H9 (cell line): ENCODE results near the gene GALNT7. TPM values are rescaled to one million over a fixed set of nuclear protein-coding genes. Genes with fewer than 3 reads are reported as not detected.

Experiments
- DNase-seq: peaks from one replicate; pipeline ENCODE4 v3.0.0-alpha.2; 2017
- H2AFZ ChIP-seq: one replicate; pipeline ENCODE4 v1.6.1; 2013; ENCODE audit warnings: mild to moderate bottlenecking, low read length, control low read depth, moderate library complexity
- H2AK5ac ChIP-seq: 2 replicates; pipeline ENCODE4 v1.6.1; 2013; ENCODE audit warnings: low read length, control low read depth, mixed read lengths; ENCODE audit not compliant: insufficient read length
- H2BK120ac ChIP-seq: one replicate; pipeline ENCODE4 v1.6.1; 2013; ENCODE audit warnings: low read depth, mild to moderate bottlenecking, low read length, control low read depth, inconsistent platforms; ENCODE audit not compliant: poor library complexity, severe bottlenecking
- H2BK12ac ChIP-seq: 2 replicates; pipeline ENCODE4 v1.6.1; 2013; ENCODE audit warnings: low read length, control low read depth, mixed read lengths, low read depth; ENCODE audit not compliant: insufficient read length
- H2BK15ac ChIP-seq: 2 replicates; pipeline ENCODE4 v1.6.1; 2013; ENCODE audit warnings: low read depth, low read length, control low read depth
- H2BK20ac ChIP-seq: one replicate; pipeline ENCODE4 v1.6.1; 2013; ENCODE audit warnings: low read depth, mild to moderate bottlenecking, low read length, control low read depth, inconsistent platforms; ENCODE audit not compliant: poor library complexity, severe bottlenecking
- H2BK5ac ChIP-seq: 2 replicates; pipeline ENCODE4 v1.6.1; 2013; ENCODE audit warnings: low read length, control low read depth, mixed read lengths; ENCODE audit not compliant: insufficient read length
- H3K14ac ChIP-seq: 2 replicates; pipeline ENCODE4 v1.6.1; 2013; ENCODE audit warnings: low read length, control low read depth; ENCODE audit not compliant: insufficient read depth
- H3K18ac ChIP-seq: 2 replicates; pipeline ENCODE4 v1.6.1; 2013; ENCODE audit warnings: low read depth, mild to moderate bottlenecking, mixed read lengths, low read length, control low read depth; ENCODE audit not compliant: insufficient read length
- H3K23ac ChIP-seq: 2 replicates; pipeline ENCODE4 v1.6.1; 2013; ENCODE audit warnings: low read length, control low read depth, mixed read lengths, low read depth; ENCODE audit not compliant: insufficient read length
- H3K23me2 ChIP-seq: 2 replicates; pipeline ENCODE4 v1.6.1; 2013; ENCODE audit warnings: low read depth, mild to moderate bottlenecking, mixed read lengths, low read length, control low read depth; ENCODE audit not compliant: insufficient read length, poor library complexity, severe bottlenecking
- H3K27ac ChIP-seq: 2 replicates; pipeline ENCODE4 v1.5.1; 2013; ENCODE audit warnings: low read length, control low read depth, mixed read lengths, low read depth; ENCODE audit not compliant: insufficient read length
- H3K27me3 ChIP-seq: 2 replicates; pipeline ENCODE4 v1.6.1; 2013; ENCODE audit warnings: low read length, control low read depth, inconsistent platforms; ENCODE audit not compliant: insufficient read depth
- H3K4ac ChIP-seq: 2 replicates; pipeline ENCODE4 v1.6.1; 2013; ENCODE audit warnings: low read depth, mild to moderate bottlenecking, control low read depth, inconsistent platforms, low read length, moderate library complexity
- H3K4me1 ChIP-seq: 2 replicates; pipeline ENCODE4 v1.6.1; 2013; ENCODE audit warnings: low read length, control low read depth, inconsistent platforms; ENCODE audit not compliant: insufficient read depth
- H3K4me2 ChIP-seq: 2 replicates; pipeline ENCODE4 v1.6.1; 2013; ENCODE audit warnings: low read length, control low read depth, mixed read lengths; ENCODE audit not compliant: insufficient read length, insufficient read depth
- H3K56ac ChIP-seq: 2 replicates; pipeline ENCODE4 v1.6.1; 2013; ENCODE audit warnings: low read depth, mild to moderate bottlenecking, mixed read lengths, low read length, control low read depth; ENCODE audit not compliant: insufficient read length
- H3K79me1 ChIP-seq: 2 replicates; pipeline ENCODE4 v1.6.1; 2013; ENCODE audit warnings: low read depth, mild to moderate bottlenecking, moderate library complexity, low read length, control low read depth, inconsistent platforms; ENCODE audit not compliant: insufficient read depth, poor library complexity, severe bottlenecking
- H3K79me2 ChIP-seq: 2 replicates; pipeline ENCODE4 v1.6.1; 2013; ENCODE audit warnings: low read length, control low read depth, inconsistent platforms; ENCODE audit not compliant: insufficient read depth
- H3K9ac ChIP-seq: 2 replicates; pipeline ENCODE4 v1.6.1; 2013; ENCODE audit warnings: low read length, control low read depth, mixed read lengths; ENCODE audit not compliant: insufficient read length; ENCODE audit errors: extremely low read depth
- H3K9me3 ChIP-seq: one replicate; pipeline ENCODE4 v1.6.1; 2013; ENCODE audit warnings: low read depth, low read length, inconsistent platforms; ENCODE audit not compliant: control insufficient read depth
- H3T11ph ChIP-seq: one replicate; pipeline ENCODE4 v1.6.1; 2013; ENCODE audit warnings: mild to moderate bottlenecking, low read length, control low read depth, inconsistent platforms
- H4K20me1 ChIP-seq: one replicate; pipeline ENCODE4 v1.6.1; 2013; ENCODE audit not compliant: control insufficient read depth, insufficient read length, insufficient read depth
- H4K5ac ChIP-seq: 2 replicates; pipeline ENCODE4 v1.6.1; 2013; ENCODE audit warnings: low read depth, mild to moderate bottlenecking, mixed read lengths, low read length, control low read depth; ENCODE audit not compliant: insufficient read length
- H4K8ac ChIP-seq: replicated peaks from 2 replicates; pipeline ENCODE4 v1.6.1; 2013; ENCODE audit warnings: low read length, control low read depth, mixed read lengths, low read depth; ENCODE audit not compliant: insufficient read length
- H4K91ac ChIP-seq: 2 replicates; pipeline ENCODE4 v1.6.1; 2013; ENCODE audit warnings: low read depth, mild to moderate bottlenecking, moderate library complexity, mixed read lengths, low read length, control low read depth; ENCODE audit not compliant: insufficient read length
- H3K27ac Mint-ChIP-seq, 3 experiments: 2 replicates in 2 of 3; 3 replicates in 1 of 3; pipeline ENCODE4 v1.8.0; 2020 to 2021; ENCODE audit warnings: mixed read lengths in 3 of 3, mild to moderate bottlenecking in 1 of 3, moderate library complexity in 1 of 3
- H3K27me3 Mint-ChIP-seq: 2 replicates; pipeline ENCODE4 v1.8.0; 2021; ENCODE audit warnings: low read depth, mild to moderate bottlenecking, moderate library complexity, mixed read lengths
- H3K36me3 Mint-ChIP-seq, 3 experiments: 2 replicates in 2 of 3; 3 replicates in 1 of 3; pipeline ENCODE4 v1.8.0; 2020 to 2021; ENCODE audit warnings: low read depth in 3 of 3, mixed read lengths in 3 of 3; ENCODE audit not compliant: insufficient read depth in 1 of 3
- H3K4me1 Mint-ChIP-seq, 2 experiments: 2 replicates each; pipeline ENCODE4 v1.8.0; 2020; ENCODE audit warnings: mixed read lengths in 2 of 2
- H3K4me3 Mint-ChIP-seq, 2 experiments: 2 replicates in 1 of 2; 3 replicates in 1 of 2; pipeline ENCODE4 v1.8.0; 2020 to 2021; ENCODE audit warnings: mild to moderate bottlenecking in 2 of 2, mixed read lengths in 2 of 2, moderate library complexity in 1 of 2
- H3K9me3 Mint-ChIP-seq, 2 experiments: 2 replicates in 1 of 2; 3 replicates in 1 of 2; pipeline ENCODE4 v1.8.0; 2020; ENCODE audit warnings: mild to moderate bottlenecking in 2 of 2, mixed read lengths in 2 of 2, moderate library complexity in 1 of 2
- CTCF ChIP-seq: fragments of 200-600 bp; sonication (generic); conservative IDR thresholded peaks from 3 replicates; pipeline ENCODE4 v1.8.0; 2021; ENCODE audit warnings: antibody characterized with exemption, mild to moderate bottlenecking
- WGBS: extraction: QIAGEN DNeasy Blood & Tissue Kit; methylation state at CpG from one replicate; pipeline ENCODE4 v1.1.7; 2013; ENCODE audit warnings: missing lambda C conversion rate, low lambda C conversion rate, mixed read lengths; ENCODE audit not compliant: insufficient read length; ENCODE audit errors: extremely low coverage; 5-methylcytosine and 5-hydroxymethylcytosine counted together
- total RNA-seq: library from RNA; stranded (reverse); gene quantifications from 2 replicates; pipeline ENCODE4 v1.2.1, GENCODE V29; 2021

The GALNT7 gene
- total RNA-seq, 1 experiment from 2014 or later = 57.3 TPM

- Mint-ChIP-seq H3K27me3 (no peaks in the 10 kb centered on the region), H3K4me1 (peaks cover 40 to 51% of the 10 kb centered on the region in 2 experiments), H3K4me3 (no peak overlapping the region), H3K9me3 (peaks cover 7 to 11% of the 10 kb centered on the region in 2 experiments; a peak in 3 of 5 replicates), H3K36me3 (peaks cover 17 to 33% (median 26%) of the 10 kb centered on the region in 3 experiments), H3K27ac (no peak overlapping the region; a peak in 1 of 7 replicates)
- H4K8ac ChIP-seq = no peak overlapping the region
- H3K18ac ChIP-seq = no peak overlapping the region
- no peak for TF ChIP-seq CTCF
- H2BK12ac ChIP-seq = no peak overlapping the region
- H4K91ac ChIP-seq = no peak overlapping the region
- H3K27me3 ChIP-seq = no peaks in the 10 kb centered on the region
- H4K5ac ChIP-seq = no peak overlapping the region
- H3K23me2 ChIP-seq = no peaks in the 10 kb centered on the region
- H3K79me1 ChIP-seq = peaks cover 5% of the 10 kb centered on the region
- H3K4me2 ChIP-seq = no peak overlapping the region
- no peak overlapping the region for H2BK5ac ChIP-seq
- no peak overlapping the region for H3K9ac ChIP-seq
- H2BK15ac ChIP-seq = no peak overlapping the region
- H3K23ac ChIP-seq = no peak overlapping the region
- no CpG with 5 or more reads among the region's 2 CpGs for WGBS
- H2BK120ac ChIP-seq = no peak overlapping the region
- H3K14ac ChIP-seq = peak overlapping the region; percentile 20; the same call in 1 of the 2 replicates
- H3K79me2 ChIP-seq = peaks cover 14% of the 10 kb centered on the region; the same call in 1 of the 2 replicates
- no peak overlapping the region for H3K56ac ChIP-seq
- peaks cover 8% of the 10 kb centered on the region; the same call in 1 of the 2 replicates for H3K4me1 ChIP-seq
- no peak for DNase-seq
- no peaks in the 10 kb centered on the region for H3K9me3 ChIP-seq
- H3K27ac ChIP-seq = no peak overlapping the region
- no peaks in the 10 kb centered on the region for H4K20me1 ChIP-seq
- no peak overlapping the region for H3T11ph ChIP-seq
- H2AK5ac ChIP-seq = no peak overlapping the region
- H2AFZ ChIP-seq = no peak overlapping the region
- no peak overlapping the region for H3K4ac ChIP-seq
- H2BK20ac ChIP-seq = no peak overlapping the region
Measured at GRCh38 chr4:173205656-173206055, 37.0 kb downstream of the GALNT7 start.
